Raji (cell line): ENCODE results near the gene PYGO2.

Experiments used
- POLR2A ChIP-seq: IDR thresholded peaks from 2 replicates; pipeline ENCODE4 v1.6.1; 2011; ENCODE audit warnings: low read depth, low read length, control low read depth; ENCODE audit not compliant: insufficient read depth

Gene PYGO2, protein sequence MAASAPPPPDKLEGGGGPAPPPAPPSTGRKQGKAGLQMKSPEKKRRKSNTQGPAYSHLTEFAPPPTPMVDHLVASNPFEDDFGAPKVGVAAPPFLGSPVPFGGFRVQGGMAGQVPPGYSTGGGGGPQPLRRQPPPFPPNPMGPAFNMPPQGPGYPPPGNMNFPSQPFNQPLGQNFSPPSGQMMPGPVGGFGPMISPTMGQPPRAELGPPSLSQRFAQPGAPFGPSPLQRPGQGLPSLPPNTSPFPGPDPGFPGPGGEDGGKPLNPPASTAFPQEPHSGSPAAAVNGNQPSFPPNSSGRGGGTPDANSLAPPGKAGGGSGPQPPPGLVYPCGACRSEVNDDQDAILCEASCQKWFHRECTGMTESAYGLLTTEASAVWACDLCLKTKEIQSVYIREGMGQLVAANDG

DNA sequence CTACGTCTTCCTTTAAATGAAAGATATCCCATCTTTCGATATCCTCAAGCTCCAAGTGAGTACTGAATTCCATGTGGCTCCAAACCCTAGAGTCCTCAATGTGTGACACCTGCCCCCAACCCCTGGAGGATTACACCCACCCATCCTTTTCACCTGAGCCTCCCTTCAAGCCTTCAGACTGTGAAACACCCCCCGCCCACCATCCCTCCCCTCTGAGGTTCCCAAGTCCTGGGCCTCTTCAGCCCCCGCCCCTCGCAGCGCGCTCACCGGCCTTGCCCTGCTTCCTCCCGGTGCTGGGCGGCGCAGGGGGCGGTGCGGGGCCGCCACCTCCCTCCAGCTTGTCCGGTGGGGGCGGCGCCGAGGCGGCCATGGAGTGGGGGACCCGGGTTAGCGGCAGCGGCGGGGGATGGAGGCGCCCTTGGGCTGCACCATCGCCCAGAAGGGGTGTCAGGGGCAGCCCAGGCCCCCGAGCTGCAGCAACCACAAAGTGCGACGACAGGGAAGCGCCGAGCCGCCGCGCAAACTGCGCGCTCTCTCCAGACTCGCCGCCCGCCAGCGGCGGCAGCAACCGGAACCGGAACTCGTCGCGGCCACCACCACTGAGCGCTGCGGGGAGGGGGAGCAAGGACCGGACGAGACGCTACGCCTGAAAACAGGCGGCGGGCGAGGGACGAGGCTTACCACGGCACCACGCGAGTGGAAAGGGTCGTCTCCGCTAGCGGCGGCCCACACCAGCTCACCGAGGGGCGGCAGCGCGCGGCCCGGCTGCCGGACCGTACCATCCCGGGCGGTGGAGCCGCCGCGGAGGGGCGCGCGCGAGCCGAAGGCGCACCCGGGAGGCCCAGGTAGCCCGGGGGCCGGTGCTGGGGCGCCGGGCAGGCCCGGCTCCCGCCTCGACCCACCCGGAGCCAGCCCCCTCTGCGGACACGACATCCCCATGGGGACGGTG is at the start of gene PYGO2:
TSS of gene PYGO2 (minus strand) at position 576 of the 949 bp plus-strand sequence. CDS start at position 370, 206 bp downstream.
- peak; percentile 90 for TF ChIP-seq POLR2A

DNA sequence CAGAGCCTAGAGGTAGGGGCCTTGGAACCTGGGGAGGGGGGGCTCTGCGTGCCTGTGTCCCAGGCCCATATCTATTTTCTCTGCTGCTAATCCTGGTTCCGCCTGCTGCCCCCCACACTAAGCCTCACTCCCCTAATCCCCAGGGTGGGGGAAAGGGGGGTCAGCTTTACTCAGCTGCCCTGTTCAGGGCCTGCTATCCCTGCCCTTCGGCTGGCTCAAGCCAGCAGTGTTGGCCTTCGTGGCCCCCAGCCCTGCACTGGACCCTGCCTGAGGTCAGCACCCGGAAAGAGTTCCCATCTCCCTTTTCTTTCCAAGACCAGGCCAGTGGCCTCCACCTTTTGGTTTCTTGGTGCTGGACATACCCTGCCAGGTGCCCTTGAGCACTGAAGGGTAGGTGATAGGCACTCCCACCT is 49.4 kb upstream of the PYGO2 start:
- TF ChIP-seq POLR2A = no peak

DNA sequence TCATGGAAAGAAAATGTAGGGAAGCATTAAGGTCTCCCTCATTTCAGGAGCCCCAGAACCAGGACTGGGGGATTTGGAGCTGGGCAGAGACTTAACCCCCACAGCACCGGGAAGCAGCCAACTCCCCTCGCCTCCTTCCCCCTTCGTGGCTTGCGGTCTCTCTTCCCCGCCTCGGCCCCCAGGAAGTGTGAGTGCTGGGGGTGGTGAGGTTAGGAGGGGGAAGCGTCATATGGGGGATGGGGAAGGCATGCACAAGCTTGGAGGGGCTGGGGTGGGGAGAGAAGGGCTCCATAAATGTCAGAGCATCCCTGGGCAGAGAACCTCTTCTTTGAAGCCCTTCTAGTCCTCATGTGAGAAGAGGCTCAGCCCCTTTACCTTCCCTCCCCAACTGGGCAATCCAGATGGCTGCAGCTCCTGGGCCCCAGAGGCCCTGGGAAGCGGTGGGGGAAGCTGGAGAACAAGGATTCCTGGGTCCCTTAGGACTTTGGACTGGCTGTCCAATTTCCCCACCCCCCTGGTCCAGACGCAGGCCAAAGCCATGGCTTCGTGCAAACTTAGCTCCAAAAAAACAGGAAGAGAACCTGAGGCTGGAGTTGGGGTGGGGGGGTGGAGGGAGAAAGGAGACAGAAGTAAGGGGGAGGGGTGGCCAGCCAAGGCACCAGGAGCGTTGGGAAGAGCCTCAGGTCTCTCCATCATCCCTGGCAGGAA is 48.8 kb upstream of the PYGO2 start:
- TF ChIP-seq POLR2A = no peak

DNA sequence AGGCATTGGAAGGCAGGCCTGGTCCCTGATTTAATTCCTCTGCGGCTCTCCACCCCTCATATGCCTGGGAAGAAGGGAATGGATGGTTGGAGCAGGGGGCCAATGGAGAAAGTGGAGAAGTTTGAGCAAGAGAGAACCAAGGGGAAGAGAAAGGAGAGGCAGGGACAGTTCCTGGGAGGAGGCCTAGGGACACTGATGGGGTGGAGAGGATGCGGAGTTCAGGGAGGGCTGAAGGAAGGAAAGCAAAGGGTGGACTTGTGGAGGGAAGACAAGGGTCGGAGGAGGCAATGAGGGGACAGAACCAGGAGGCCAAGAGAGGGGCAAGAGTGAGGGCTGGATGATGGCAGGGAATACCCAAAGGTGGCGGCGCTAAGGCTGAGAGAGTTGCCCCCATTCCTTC is 48.2 kb upstream of the PYGO2 start:
- no peak for TF ChIP-seq POLR2A

DNA sequence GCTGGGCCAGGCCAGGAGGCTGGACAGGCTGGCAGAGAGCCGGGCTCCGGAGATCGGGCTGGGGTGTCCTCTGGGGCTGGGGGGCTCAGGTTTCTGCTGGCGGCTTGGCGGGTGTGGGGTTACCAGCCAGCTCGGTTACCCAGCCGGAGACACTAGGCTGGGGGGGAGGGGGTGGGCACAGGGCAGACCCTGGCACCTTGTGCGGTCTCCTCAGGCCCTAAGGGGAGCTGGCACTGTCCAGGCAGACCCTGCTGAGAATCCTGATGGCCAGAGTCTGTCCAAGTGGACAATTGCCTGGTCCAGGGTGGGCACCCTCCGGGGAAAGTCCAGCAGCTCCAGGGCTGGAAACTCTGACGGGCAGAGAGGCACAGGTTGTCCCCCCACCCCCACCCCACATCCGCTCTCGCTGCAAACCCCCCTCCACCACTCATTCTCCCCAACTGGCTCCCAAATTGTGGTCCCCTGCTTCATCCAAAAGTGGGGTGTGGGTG is 47.7 kb upstream of the PYGO2 start:
- TF ChIP-seq POLR2A = no peak

DNA sequence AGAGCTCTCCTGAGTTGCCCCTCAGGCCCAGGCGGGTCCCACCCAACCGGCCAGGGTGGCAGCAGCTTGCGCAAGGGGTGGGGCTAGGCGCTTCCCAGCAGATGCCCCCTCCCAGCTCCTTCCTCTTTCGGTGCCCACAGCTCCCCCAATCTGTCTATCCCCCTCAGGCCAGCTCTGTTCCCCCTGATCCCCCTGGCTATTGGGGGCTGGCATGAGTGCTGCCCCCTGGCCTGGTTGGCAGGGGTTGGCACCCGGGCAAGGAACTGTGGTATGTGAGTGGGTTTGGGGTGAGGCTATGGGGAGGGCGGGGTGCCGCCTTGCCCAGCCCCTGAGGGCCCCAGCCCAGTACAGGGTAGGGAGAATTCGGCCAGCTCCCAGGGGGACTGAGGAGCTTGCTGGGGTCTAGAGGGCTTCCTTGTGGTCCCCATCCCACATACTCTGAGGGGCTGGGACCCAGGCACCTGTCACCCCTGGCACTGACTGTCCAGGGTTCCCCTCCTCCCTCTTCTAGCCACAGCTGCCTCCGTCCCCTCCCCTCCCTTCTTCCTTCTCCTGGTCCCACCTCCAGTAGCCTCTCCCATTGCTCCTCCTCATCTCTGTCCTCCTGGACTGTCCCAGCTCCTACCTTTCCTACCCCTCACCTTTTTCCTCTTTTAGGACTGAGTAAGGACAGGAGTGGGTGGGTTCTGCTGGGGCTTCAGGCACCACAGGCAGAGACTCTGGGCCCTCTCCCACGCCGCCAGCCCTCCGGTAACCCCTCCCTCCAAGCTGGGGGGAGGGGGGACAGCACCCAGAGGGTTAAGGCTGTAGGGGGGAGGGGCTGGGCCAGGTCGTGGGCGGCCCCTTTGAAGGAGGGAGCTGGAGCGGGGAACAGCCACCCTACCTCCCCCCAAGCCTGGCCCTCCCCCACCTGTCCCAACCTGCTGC is 46.7 kb upstream of the PYGO2 start:
- TF ChIP-seq POLR2A = no peak

DNA sequence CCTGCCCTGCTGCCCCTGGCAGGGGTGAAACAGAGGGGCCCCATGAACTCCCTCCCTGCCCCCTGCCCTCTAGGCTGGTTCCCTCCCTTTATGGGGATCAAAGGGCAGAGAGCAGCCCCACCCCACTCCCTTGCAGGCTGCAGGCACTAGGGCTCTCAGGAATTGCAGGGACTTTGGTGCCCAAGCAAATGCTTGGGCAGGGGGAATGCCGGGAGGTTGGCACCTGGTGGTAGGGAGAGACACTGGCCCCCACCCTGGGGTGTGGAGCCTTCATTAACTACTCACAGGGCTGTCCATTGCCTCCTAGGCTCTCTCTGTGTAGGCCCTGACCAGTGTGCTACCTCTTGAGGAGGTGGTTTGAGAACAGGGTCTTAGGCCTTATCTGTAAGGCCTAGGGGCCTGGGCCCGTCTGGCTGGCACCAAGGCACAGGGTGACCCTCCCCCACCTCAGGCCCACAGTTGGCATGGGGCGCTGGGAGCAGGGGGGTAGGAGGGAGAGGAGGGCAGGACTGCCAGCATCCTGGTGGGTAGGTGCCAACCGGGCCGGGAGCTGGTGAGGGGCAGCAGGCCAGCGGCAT is 45.8 kb upstream of the PYGO2 start:
- TF ChIP-seq POLR2A = no peak

DNA sequence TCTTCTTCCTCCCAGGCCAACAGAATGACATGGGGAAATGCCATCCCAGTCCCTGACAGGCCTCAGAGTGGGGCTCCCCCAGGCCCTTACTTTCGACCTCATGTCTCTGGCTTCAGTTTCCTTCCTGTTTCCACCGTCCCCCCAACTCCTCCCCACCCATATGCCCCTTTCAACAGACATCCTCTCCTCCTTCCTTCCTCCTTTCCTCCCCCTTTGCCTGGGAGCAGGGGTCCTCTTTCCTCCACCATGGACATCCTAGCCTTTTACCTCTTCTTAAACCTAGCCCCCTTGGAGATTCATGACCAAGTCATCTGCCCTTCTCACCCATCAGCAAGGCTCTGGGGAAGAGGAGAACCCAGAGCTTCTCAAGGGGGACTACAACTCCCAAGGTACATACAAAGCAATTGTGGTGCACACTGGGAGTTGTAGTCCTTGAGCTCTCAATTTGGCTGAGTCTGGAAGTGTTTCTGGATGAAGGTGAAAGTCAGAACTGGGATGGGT is 45.1 kb upstream of the PYGO2 start:
- TF ChIP-seq POLR2A = no peak

DNA sequence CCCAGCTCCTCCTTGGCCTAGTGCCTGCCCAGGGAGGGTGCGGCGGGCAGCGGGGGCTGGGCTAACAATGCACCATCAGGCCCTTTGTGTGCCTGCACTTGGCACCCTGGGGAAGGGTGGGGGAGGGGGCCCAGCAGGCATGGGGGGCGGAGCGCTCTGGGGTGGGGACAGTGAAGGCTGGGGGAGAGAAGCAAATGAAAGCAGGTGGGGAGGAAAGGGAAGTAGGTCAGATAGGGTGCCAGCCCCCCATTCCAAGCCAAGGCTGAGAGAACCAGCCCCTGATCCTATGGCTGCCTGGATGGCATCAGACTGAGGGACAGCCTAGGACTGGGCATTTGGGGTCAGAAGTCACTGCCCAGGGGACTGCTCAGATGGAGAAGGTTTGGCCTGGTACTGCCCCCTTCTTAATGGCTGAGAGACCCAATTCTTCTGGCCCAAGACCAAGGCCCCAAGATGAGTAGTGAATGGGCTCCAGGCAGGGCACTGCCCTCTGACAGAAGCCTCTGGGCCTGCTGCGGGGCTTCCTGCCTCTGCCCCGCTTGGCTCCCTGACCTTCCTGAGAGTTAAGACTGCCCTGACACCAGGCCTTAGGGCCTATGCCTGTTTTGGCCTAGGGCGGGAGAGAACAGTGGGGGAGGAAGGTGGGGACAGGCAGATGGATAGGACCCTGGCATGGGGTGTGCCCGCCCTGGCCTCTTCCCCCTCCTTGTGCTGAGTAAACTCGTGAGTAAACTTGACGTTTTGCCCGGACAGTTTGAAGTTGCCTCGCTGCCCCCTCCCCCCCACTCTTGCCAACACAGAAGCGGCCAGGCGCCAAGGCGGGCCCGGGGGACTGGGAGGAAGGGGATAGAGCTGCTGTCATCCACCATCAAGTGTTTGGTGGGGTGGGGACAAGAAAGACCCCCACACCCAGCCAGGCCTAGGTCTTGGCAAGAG is 43.8 kb upstream of the PYGO2 start:
- no peak for TF ChIP-seq POLR2A

DNA sequence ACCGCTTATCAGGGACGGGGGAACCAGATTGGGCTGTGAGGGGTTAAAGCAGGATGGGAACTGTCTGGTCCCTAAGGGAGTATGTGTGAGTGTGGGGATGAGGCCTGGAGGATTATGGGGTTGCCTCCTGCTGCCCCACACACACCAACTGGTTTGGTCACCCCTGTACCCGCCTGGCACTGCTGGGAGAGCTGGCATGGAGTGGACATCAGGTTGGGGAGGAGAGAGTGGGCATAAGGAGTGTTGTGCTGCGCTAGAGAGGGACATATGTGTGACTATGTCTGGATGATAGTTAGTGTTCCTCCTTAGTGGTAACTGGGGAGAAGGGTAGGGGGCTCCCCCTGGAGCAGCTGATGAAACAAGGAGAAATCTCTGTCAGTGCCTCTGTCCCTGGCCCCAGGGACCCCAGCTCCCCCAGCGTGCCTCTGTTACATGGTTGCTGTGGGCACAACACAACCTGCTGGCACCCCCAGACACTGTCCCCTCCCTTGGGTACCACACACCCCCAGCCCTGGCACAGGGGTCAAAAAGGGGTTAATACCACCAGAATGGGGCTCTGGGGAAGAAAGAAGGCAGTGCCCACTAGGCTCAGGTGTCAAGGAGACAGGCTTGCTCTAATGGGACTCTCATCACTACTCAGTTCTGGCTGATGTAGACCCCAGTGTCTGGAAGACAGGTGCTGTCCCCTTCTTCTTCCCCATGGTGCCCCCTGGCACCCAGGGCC is 42.9 kb upstream of the PYGO2 start:
- TF ChIP-seq POLR2A = no peak

DNA sequence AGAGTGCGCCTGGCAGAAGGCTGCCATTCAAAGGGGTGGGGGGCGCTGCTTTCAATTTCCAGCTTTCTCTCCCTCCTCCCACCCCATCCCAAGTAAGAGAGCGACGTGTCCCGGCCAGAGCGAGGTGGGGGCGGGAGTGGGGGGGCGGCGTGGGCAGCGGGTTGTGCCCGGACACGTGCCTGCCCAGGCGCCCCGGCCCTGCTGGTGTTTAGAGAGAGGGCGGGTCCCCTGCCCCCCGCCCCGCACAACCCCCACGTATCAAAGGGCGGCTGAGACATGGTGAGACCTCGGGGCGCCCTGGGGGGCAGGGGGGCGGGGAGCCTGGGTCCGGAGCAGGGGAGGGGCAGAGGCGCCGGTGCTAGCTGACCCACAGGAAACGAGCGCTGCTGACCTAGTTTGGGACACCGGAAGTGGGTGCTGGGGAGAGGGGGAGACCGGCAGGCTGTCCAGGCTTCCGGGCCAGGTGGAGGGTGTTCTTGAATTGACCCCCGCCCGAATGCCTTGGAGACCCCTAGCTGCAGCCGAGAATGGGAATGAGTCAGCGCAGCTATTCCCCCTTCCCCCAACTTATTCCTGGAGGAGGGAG is 42.3 kb upstream of the PYGO2 start:
- TF ChIP-seq POLR2A = 0 out of 2 replicates have a peak, but pooled peaks have one; percentile 4

DNA sequence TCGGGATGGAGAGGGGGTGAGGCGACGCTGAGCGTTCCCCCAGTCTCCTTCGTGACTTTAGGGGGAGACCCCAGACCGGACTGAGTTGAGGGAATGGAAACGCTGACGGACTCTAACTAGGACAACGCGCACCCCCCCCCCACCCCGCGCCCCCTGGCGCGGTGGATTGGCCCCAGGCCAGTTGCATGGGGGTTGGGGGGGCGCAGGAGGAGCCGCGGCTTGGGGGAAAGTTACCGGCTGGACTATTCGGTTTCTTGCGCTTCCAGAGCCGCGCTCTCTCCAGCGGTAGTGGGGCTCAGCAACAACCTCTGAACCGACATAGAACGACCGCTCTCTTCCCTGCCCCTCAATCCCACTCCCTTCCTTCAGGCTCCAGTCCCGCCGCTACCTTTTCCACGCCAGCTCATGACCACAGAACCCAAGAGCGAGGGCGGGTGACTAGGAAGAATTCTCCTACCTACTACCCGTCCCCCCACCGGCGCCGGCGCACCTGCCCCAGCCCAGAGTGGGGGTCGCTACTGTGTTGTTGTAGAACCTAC is 41.7 kb upstream of the PYGO2 start:
- TF ChIP-seq POLR2A = 0 out of 2 replicates have a peak, but pooled peaks have one; percentile 18
